ENCODE data around the gene DNASE1. TPM values are rescaled to one million over a fixed set of nuclear protein-coding genes. Genes with fewer than 3 reads are reported as not detected.

DNASE1 gene
- total and polyA plus RNA-seq, 9 of the 15 experiments (the other 6 are each of a cell fraction or from before 2014, with no cell fraction given), result 0.53 to 10.1 (median 5.9) TPM

DNA sequence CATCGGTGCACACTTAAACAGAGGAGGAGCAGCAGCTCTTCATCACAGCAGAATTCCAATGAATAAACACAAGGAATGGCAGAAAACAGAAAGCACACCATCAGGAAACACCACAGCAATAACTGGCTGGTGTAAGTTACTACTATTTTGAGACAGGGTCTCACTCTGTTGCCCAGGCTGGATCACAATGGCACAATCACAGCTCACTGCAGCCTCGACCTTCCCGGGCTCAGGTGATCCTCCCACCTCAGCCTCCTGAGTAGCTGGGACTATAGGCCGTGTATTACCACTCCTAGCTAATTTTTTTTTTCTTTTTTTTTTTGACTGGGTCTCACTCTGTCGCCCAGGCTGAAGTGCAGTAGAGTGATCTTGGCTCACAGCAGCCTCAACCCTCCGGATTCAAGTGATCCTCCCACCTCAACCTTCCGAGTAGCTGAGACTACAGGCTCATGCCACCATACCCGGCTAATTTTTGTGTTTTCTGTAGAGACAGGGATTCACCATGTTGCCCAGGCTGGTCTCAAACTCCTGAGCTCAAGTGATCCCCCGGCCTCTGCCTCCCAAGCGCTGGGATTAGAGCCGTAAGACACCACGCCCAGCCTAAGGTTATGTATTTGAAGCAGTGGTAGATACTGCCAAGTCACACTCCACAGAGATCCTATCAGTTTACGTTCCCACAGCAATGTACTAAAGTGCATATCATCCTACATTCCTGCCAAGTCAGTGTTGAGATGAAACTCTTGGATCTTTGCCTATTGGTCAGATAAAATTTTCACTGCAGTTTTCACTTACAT lies 42.1 kb downstream of the DNASE1 start (continued):
- TF ChIP-seq, protein P1, sequence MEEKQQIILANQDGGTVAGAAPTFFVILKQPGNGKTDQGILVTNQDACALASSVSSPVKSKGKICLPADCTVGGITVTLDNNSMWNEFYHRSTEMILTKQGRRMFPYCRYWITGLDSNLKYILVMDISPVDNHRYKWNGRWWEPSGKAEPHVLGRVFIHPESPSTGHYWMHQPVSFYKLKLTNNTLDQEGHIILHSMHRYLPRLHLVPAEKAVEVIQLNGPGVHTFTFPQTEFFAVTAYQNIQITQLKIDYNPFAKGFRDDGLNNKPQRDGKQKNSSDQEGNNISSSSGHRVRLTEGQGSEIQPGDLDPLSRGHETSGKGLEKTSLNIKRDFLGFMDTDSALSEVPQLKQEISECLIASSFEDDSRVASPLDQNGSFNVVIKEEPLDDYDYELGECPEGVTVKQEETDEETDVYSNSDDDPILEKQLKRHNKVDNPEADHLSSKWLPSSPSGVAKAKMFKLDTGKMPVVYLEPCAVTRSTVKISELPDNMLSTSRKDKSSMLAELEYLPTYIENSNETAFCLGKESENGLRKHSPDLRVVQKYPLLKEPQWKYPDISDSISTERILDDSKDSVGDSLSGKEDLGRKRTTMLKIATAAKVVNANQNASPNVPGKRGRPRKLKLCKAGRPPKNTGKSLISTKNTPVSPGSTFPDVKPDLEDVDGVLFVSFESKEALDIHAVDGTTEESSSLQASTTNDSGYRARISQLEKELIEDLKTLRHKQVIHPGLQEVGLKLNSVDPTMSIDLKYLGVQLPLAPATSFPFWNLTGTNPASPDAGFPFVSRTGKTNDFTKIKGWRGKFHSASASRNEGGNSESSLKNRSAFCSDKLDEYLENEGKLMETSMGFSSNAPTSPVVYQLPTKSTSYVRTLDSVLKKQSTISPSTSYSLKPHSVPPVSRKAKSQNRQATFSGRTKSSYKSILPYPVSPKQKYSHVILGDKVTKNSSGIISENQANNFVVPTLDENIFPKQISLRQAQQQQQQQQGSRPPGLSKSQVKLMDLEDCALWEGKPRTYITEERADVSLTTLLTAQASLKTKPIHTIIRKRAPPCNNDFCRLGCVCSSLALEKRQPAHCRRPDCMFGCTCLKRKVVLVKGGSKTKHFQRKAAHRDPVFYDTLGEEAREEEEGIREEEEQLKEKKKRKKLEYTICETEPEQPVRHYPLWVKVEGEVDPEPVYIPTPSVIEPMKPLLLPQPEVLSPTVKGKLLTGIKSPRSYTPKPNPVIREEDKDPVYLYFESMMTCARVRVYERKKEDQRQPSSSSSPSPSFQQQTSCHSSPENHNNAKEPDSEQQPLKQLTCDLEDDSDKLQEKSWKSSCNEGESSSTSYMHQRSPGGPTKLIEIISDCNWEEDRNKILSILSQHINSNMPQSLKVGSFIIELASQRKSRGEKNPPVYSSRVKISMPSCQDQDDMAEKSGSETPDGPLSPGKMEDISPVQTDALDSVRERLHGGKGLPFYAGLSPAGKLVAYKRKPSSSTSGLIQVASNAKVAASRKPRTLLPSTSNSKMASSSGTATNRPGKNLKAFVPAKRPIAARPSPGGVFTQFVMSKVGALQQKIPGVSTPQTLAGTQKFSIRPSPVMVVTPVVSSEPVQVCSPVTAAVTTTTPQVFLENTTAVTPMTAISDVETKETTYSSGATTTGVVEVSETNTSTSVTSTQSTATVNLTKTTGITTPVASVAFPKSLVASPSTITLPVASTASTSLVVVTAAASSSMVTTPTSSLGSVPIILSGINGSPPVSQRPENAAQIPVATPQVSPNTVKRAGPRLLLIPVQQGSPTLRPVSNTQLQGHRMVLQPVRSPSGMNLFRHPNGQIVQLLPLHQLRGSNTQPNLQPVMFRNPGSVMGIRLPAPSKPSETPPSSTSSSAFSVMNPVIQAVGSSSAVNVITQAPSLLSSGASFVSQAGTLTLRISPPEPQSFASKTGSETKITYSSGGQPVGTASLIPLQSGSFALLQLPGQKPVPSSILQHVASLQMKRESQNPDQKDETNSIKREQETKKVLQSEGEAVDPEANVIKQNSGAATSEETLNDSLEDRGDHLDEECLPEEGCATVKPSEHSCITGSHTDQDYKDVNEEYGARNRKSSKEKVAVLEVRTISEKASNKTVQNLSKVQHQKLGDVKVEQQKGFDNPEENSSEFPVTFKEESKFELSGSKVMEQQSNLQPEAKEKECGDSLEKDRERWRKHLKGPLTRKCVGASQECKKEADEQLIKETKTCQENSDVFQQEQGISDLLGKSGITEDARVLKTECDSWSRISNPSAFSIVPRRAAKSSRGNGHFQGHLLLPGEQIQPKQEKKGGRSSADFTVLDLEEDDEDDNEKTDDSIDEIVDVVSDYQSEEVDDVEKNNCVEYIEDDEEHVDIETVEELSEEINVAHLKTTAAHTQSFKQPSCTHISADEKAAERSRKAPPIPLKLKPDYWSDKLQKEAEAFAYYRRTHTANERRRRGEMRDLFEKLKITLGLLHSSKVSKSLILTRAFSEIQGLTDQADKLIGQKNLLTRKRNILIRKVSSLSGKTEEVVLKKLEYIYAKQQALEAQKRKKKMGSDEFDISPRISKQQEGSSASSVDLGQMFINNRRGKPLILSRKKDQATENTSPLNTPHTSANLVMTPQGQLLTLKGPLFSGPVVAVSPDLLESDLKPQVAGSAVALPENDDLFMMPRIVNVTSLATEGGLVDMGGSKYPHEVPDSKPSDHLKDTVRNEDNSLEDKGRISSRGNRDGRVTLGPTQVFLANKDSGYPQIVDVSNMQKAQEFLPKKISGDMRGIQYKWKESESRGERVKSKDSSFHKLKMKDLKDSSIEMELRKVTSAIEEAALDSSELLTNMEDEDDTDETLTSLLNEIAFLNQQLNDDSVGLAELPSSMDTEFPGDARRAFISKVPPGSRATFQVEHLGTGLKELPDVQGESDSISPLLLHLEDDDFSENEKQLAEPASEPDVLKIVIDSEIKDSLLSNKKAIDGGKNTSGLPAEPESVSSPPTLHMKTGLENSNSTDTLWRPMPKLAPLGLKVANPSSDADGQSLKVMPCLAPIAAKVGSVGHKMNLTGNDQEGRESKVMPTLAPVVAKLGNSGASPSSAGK (IDR thresholded peaks at IDR 0.05), result no peak
- TF ChIP-seq TAF1 (IDR thresholded peaks at IDR 0.05; ENCODE audit: control insufficient read depth, extremely low read depth, insufficient read depth, low read length, severe bottlenecking), result no peak
- peak; percentile 89 for TF ChIP-seq DPF2 (IDR thresholded peaks at IDR 0.05)
- TF ChIP-seq ESRRB (CRISPR knock-in tag; IDR thresholded peaks at IDR 0.05; ENCODE audit: borderline replicate concordance), result no peak
- TF ChIP-seq ZNF764 (CRISPR knock-in tag; IDR thresholded peaks at IDR 0.05; ENCODE audit: low read depth), result no peak
- TF ChIP-seq, protein P2, sequence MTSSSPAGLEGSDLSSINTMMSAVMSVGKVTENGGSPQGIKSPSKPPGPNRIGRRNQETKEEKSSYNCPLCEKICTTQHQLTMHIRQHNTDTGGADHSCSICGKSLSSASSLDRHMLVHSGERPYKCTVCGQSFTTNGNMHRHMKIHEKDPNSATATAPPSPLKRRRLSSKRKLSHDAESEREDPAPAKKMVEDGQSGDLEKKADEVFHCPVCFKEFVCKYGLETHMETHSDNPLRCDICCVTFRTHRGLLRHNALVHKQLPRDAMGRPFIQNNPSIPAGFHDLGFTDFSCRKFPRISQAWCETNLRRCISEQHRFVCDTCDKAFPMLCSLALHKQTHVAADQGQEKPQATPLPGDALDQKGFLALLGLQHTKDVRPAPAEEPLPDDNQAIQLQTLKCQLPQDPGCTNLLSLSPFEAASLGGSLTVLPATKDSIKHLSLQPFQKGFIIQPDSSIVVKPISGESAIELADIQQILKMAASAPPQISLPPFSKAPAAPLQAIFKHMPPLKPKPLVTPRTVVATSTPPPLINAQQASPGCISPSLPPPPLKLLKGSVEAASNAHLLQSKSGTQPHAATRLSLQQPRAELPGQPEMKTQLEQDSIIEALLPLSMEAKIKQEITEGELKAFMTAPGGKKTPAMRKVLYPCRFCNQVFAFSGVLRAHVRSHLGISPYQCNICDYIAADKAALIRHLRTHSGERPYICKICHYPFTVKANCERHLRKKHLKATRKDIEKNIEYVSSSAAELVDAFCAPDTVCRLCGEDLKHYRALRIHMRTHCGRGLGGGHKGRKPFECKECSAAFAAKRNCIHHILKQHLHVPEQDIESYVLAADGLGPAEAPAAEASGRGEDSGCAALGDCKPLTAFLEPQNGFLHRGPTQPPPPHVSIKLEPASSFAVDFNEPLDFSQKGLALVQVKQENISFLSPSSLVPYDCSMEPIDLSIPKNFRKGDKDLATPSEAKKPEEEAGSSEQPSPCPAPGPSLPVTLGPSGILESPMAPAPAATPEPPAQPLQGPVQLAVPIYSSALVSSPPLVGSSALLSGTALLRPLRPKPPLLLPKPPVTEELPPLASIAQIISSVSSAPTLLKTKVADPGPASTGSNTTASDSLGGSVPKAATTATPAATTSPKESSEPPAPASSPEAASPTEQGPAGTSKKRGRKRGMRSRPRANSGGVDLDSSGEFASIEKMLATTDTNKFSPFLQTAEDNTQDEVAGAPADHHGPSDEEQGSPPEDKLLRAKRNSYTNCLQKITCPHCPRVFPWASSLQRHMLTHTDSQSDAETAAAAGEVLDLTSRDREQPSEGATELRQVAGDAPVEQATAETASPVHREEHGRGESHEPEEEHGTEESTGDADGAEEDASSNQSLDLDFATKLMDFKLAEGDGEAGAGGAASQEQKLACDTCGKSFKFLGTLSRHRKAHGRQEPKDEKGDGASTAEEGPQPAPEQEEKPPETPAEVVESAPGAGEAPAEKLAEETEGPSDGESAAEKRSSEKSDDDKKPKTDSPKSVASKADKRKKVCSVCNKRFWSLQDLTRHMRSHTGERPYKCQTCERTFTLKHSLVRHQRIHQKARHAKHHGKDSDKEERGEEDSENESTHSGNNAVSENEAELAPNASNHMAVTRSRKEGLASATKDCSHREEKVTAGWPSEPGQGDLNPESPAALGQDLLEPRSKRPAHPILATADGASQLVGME (CRISPR knock-in tag; IDR thresholded peaks at IDR 0.05), result no peak
- no peak for TF ChIP-seq RFX7 (CRISPR knock-in tag; IDR thresholded peaks at IDR 0.05)
- TF ChIP-seq ZNF431 (CRISPR knock-in tag; IDR thresholded peaks at IDR 0.05), result no peak
